H1 (cell line): ENCODE results near the gene NFKBIE. TPM values are rescaled to one million over a fixed set of nuclear protein-coding genes. Genes with fewer than 3 reads are reported as not detected.

Experiments
- CTCF ChIA-PET: fragments of 300-600 bp; sonication (Branson Sonifier 250); formaldehyde crosslinking; loops from one replicate; lab custom pipeline; 2021; ENCODE audit not compliant: partially characterized antibody; lab: Charles Lee
- POLR2A ChIA-PET: fragments of 300-600 bp; sonication (Branson Sonifier 250); formaldehyde crosslinking; loops from one replicate; lab custom pipeline; 2021; ENCODE audit warnings: inconsistent platforms; ENCODE audit not compliant: partially characterized antibody; lab: Charles Lee
- DNase-seq, 2 experiments: peaks; one replicate each; pipeline versions ENCODE4 v3.0.0 to v3.0.0-alpha.2; 2010 to 2022; ENCODE audit warnings: low spot score in 2 of 2, low read depth in 1 of 2, mixed read lengths in 1 of 2
- FAIRE-seq: peaks from 2 replicates; lab custom pipeline; 2011; peaks lifted over from hg19 to GRCh38; lab: Jason Lieb, UNC
- H2AFZ ChIP-seq: 2 replicates; pipeline ENCODE4 v1.8.1; 2012; ENCODE audit warnings: low read length, inconsistent platforms
- H2AK5ac ChIP-seq: 2 replicates; pipeline ENCODE4 v1.6.1; 2013; ENCODE audit warnings: low read depth, low read length
- H2BK120ac ChIP-seq: replicated peaks from 2 replicates; pipeline ENCODE3; 2013; ENCODE audit warnings: low read depth, low read length, inconsistent platforms
- H2BK12ac ChIP-seq: 2 replicates; pipeline ENCODE4 v1.6.1; 2013; ENCODE audit warnings: low read depth, low read length
- H2BK15ac ChIP-seq: 2 replicates; pipeline ENCODE4 v1.6.1; 2013; ENCODE audit warnings: low read length
- H2BK20ac ChIP-seq: 2 replicates; pipeline ENCODE4 v1.6.1; 2013; ENCODE audit warnings: low read length
- H2BK5ac ChIP-seq: 2 replicates; pipeline ENCODE4 v1.6.1; 2013; ENCODE audit warnings: low read depth, low read length
- H3K14ac ChIP-seq: 2 replicates; pipeline ENCODE4 v1.6.1; 2013; ENCODE audit warnings: inconsistent platforms; ENCODE audit not compliant: insufficient read length
- H3K18ac ChIP-seq: 2 replicates; pipeline ENCODE4 v1.6.1; 2013; ENCODE audit warnings: low read length; ENCODE audit errors: extremely low read depth
- H3K23ac ChIP-seq: 2 replicates; pipeline ENCODE4 v1.6.1; 2013; ENCODE audit warnings: inconsistent platforms; ENCODE audit not compliant: insufficient read length
- H3K23me2 ChIP-seq: 2 replicates; pipeline ENCODE4 v1.6.1; 2013; ENCODE audit warnings: low read depth, low read length
- H3K27ac ChIP-seq: 2 replicates; pipeline ENCODE4 v1.6.1; 2011; ENCODE audit warnings: low read depth, low read length, inconsistent platforms
- H3K27me3 ChIP-seq, 4 experiments: replicated peaks in 1 of 4; 1 replicate in 1 of 4; 2 replicates in 3 of 4; pipeline versions ENCODE4 v1.6.1 to v1.8.1; 2011 to 2013; ENCODE audit warnings: low read length in 3 of 4, mild to moderate bottlenecking in 3 of 4, inconsistent platforms in 2 of 4, mixed read lengths in 2 of 4, moderate library complexity in 1 of 4; ENCODE audit not compliant: control insufficient read depth in 3 of 4, insufficient read depth in 3 of 4; ENCODE audit errors: extremely low read depth in 1 of 4
- H3K36me3 ChIP-seq, 4 experiments: 2 replicates each; pipeline versions ENCODE4 v1.6.1 to v1.8.1; 2011 to 2013; ENCODE audit warnings: mild to moderate bottlenecking in 4 of 4, low read length in 3 of 4, moderate library complexity in 2 of 4, control low read depth in 1 of 4, inconsistent platforms in 1 of 4; ENCODE audit not compliant: insufficient read depth in 4 of 4, control insufficient read depth in 2 of 4
- H3K4ac ChIP-seq: replicated peaks from 2 replicates; pipeline ENCODE3; 2013; ENCODE audit warnings: low read length, low read depth, mixed read lengths, inconsistent platforms; ENCODE audit not compliant: insufficient read length
- H3K4me1 ChIP-seq, 4 experiments: replicated peaks in 1 of 4; 1 replicate in 1 of 4; 2 replicates in 3 of 4; pipeline versions ENCODE4 v1.6.1 to v1.8.1; 2011 to 2013; ENCODE audit warnings: low read length in 3 of 4, inconsistent platforms in 2 of 4, mixed read lengths in 1 of 4; ENCODE audit not compliant: insufficient read depth in 4 of 4, control insufficient read depth in 3 of 4
- H3K4me2 ChIP-seq, 2 experiments: 2 replicates each; pipeline versions ENCODE4 v1.6.1 to v1.8.1; 2011 to 2013; ENCODE audit warnings: low read depth in 2 of 2, low read length in 2 of 2, control low read depth in 1 of 2, inconsistent platforms in 1 of 2, mild to moderate bottlenecking in 1 of 2; ENCODE audit not compliant: insufficient read depth in 1 of 2
- H3K4me3 ChIP-seq, 4 experiments: fragments of 200-600, 300-600 bp in 1 of 4; sonication (generic), shearing (Covaris generic), sonication (Bioruptor Twin) in 1 of 4; 2 replicates each; pipeline versions ENCODE4 v1.5.1 to v1.8.1; 2011 to 2016; ENCODE audit warnings: low read length in 4 of 4, low read depth in 3 of 4, control low read depth in 2 of 4, inconsistent platforms in 2 of 4, mild to moderate bottlenecking in 2 of 4, mixed read lengths in 1 of 4, moderate library complexity in 1 of 4; ENCODE audit not compliant: insufficient read depth in 2 of 4; ENCODE audit errors: extremely low read depth in 1 of 4
- H3K56ac ChIP-seq: replicated peaks from 2 replicates; pipeline ENCODE3; 2013; ENCODE audit warnings: low read depth, mild to moderate bottlenecking, mixed read lengths, low read length, inconsistent platforms; ENCODE audit not compliant: insufficient read length
- H3K79me1 ChIP-seq: 2 replicates; pipeline ENCODE4 v1.6.1; 2013; ENCODE audit warnings: low read depth, low read length, control low read depth
- H3K79me2 ChIP-seq, 2 experiments: 2 replicates each; pipeline versions ENCODE4 v1.6.1 to v1.8.1; 2012 to 2013; ENCODE audit warnings: low read length in 2 of 2, mild to moderate bottlenecking in 2 of 2, inconsistent platforms in 1 of 2; ENCODE audit not compliant: insufficient read depth in 2 of 2, control insufficient read depth in 1 of 2
- H3K9ac ChIP-seq, 4 experiments: replicated peaks in 1 of 4; 1 replicate in 1 of 4; 2 replicates in 3 of 4; pipeline versions ENCODE4 v1.6.1 to v1.8.1; 2011 to 2013; ENCODE audit warnings: low read depth in 3 of 4, low read length in 3 of 4, control low read depth in 2 of 4, mild to moderate bottlenecking in 2 of 4, moderate library complexity in 2 of 4, inconsistent platforms in 1 of 4; ENCODE audit errors: extremely low read depth in 1 of 4
- H3K9me3 ChIP-seq, 2 experiments: 2 replicates each; pipeline versions ENCODE4 v1.6.1 to v1.8.1; 2012 to 2013; ENCODE audit warnings: mild to moderate bottlenecking in 2 of 2, moderate library complexity in 2 of 2, control low read depth in 1 of 2, inconsistent platforms in 1 of 2, low read depth in 1 of 2, low read length in 1 of 2, mixed read lengths in 1 of 2; ENCODE audit not compliant: insufficient read depth in 2 of 2
- H4K20me1 ChIP-seq, 2 experiments: replicated peaks in 1 of 2; 2 replicates each; pipeline versions ENCODE3 to v1.8.1; 2011 to 2013; ENCODE audit warnings: inconsistent platforms in 2 of 2, low read length in 2 of 2, mild to moderate bottlenecking in 1 of 2; ENCODE audit not compliant: insufficient read depth in 2 of 2, control insufficient read depth in 1 of 2
- H4K5ac ChIP-seq: 2 replicates; pipeline ENCODE4 v1.6.1; 2013; ENCODE audit warnings: low read length, low read depth, mixed read lengths, inconsistent platforms; ENCODE audit not compliant: insufficient read length
- H4K8ac ChIP-seq: 2 replicates; pipeline ENCODE4 v1.8.0; 2013; ENCODE audit warnings: mild to moderate bottlenecking, moderate library complexity, low read length, inconsistent platforms; ENCODE audit not compliant: insufficient read depth; ENCODE audit errors: extremely low read depth
- H4K91ac ChIP-seq: replicated peaks from 2 replicates; pipeline ENCODE3; 2013; ENCODE audit warnings: low read length, mixed read lengths, inconsistent platforms; ENCODE audit not compliant: insufficient read length
- CEBPB ChIP-seq: IDR thresholded peaks from 2 replicates; pipeline ENCODE4 v1.6.1; 2012; ENCODE audit warnings: low read depth, low read length
- JUN ChIP-seq: IDR thresholded peaks from 2 replicates; pipeline ENCODE4 v1.6.1; 2011; ENCODE audit warnings: low read depth, mild to moderate bottlenecking, improper control_type of control experiment, low read length
- WGBS, 2 experiments: shearing (Covaris generic) in 1 of 2; methylation state at CpG; one replicate each; pipeline versions ENCODE4 v1.1.6 to v1.1.7; 2013 to 2015; ENCODE audit warnings: low lambda C conversion rate in 2 of 2, mixed read lengths in 2 of 2, inconsistent platforms in 1 of 2, low coverage in 1 of 2, missing lambda C conversion rate in 1 of 2; ENCODE audit not compliant: insufficient replicate concordance in 2 of 2, insufficient coverage in 1 of 2, insufficient read length in 1 of 2; ENCODE audit errors: extremely low coverage in 1 of 2, missing lambda C conversion rate in 1 of 2; 5-methylcytosine and 5-hydroxymethylcytosine counted together
- polyA plus RNA-seq, 7 experiments: library from polyadenylated mRNA; depleted of rRNA in 3 of 7; stranded (reverse) in 5 of 7; unstranded in 2 of 7; fragments of >200 nt in 5 of 7; fragments of 200-250 nt in 2 of 7; gene quantifications; 1 replicate in 5 of 7; 2 replicates in 1 of 7; 4 replicates in 1 of 7; pipeline versions ENCODE4 v1.2.1 to v1.2.3, GENCODE V29; 2011 to 2013; ENCODE audit warnings: missing spikeins in 2 of 7, mixed read lengths in 2 of 7
- total RNA-seq: library from RNA; stranded (reverse); fragmentation: NEBNext Ultra II Directional; extraction: Animal tissue kit (Norgen Biotek cat#: 25700); gene quantifications from 2 replicates; pipeline ENCODE4 v1.2.1, GENCODE V29; 2021

The NFKBIE gene
- total and polyA plus RNA-seq, 2 of the 8 experiments (the other 6 are each of a cell fraction or from before 2014, with no cell fraction given), result 13.5 to 19.2 TPM

GRCh38 chr6:44291841-44292240, 26.5 kb upstream of the NFKBIE start:
- POLR2A ChIA-PET, result interaction anchor here (0.9 to 3.4 kb wide), 14 partner anchors 10 to 50 kb away, joined by 3 to 16 read pairs (median 4); partner anchors contain the start of genes AARS2, HSP90AB1, SPATS1 and TMEM151B
- WGBS, 2 experiments, result 92% methylated on average over 3 of the region's 4 CpGs; no CpG with 5 or more reads in 1 of the 2 experiments

More at GRCh38 chr6:44291841-44292240, 26.5 kb upstream of the NFKBIE start:
- no peak overlapping the region for H2BK5ac ChIP-seq
- no peak overlapping the region for H2BK20ac ChIP-seq
- TF ChIP-seq CEBPB, result no peak
- no peak for TF ChIP-seq JUN
- H2AFZ ChIP-seq, result no peak overlapping the region
- H3K23ac ChIP-seq, result no peak overlapping the region
- 0 out of 2 replicates have a peak overlapping the region, but pooled peaks have one; percentile 27 for H2BK12ac ChIP-seq
- H3K79me2 ChIP-seq, result no peaks in the 10 kb centered on the region
- H4K20me1 ChIP-seq, result no peaks in the 10 kb centered on the region
- H4K91ac ChIP-seq, result no peak overlapping the region
- no peak overlapping the region for H2BK120ac ChIP-seq
- H3K14ac ChIP-seq, result no peak overlapping the region
- H4K8ac ChIP-seq, result no peak overlapping the region
- H2BK15ac ChIP-seq, result peak overlapping the region; percentile 81; the same call in 1 of the 2 replicates
- no peak overlapping the region for H3K4me3 ChIP-seq
- H2AK5ac ChIP-seq, result no peak overlapping the region
- no peak overlapping the region for H3K27ac ChIP-seq
- no peaks in the 10 kb centered on the region; a peak in 2 of 7 replicates for H3K4me1 ChIP-seq
- FAIRE-seq, result no peak
- H3K56ac ChIP-seq, result no peak overlapping the region
- no peak overlapping the region for H3K18ac ChIP-seq
- no peaks in the 10 kb centered on the region for H3K79me1 ChIP-seq
- no peak overlapping the region for H3K4me2 ChIP-seq
- no peak overlapping the region for H4K5ac ChIP-seq
- 0 out of 2 replicates have a peak, but pooled peaks cover 2% of the 10 kb centered on the region for H3K23me2 ChIP-seq
- no peak for DNase-seq
- H3K36me3 ChIP-seq, result no peaks in the 10 kb centered on the region
- CTCF ChIA-PET, result interaction anchor here (0.8 to 6.2 kb wide), 10 partner anchors 8 to 47 kb away, joined by 3 to 69 read pairs (median 4); partner anchors contain the start of gene AARS2
- peaks cover 0 to 20% (median 12%) of the 10 kb centered on the region in 4 experiments; a peak in 6 of 7 replicates for H3K27me3 ChIP-seq
- no peaks in the 10 kb centered on the region for H3K9me3 ChIP-seq
- H3K4ac ChIP-seq, result no peak overlapping the region
- H3K9ac ChIP-seq, result peak overlapping the region in 1 of 4 experiments; percentile 21; a peak in 1 of 7 replicates
